ENCODE results near the gene CLTB.
"Not testable (repeated sequence)": the region's sequence is repeated elsewhere in the genome, so short reads cannot be mapped to it uniquely, and the experiment has no call there.

Gene CLTB

GRCh38 chr5:176426876-176427275 is 10.5 kb upstream of the CLTB start:
- no peak for DNase-seq

GRCh38 chr5:176425791-176426190 is 9.5 kb upstream of the CLTB start:
- DNase-seq = no peak

- no peak for DNase-seq
Measured at GRCh38 chr5:176425138-176425537, 8.8 kb upstream of the CLTB start.

- no peak for DNase-seq
Measured at GRCh38 chr5:176424181-176424580, 7.8 kb upstream of the CLTB start.

GRCh38 chr5:176420972-176421544 is 4.7 kb upstream of the CLTB start:
- DNase-seq = no peak

- no peak for DNase-seq
Measured at GRCh38 chr5:176420086-176420485, 3.7 kb upstream of the CLTB start.

GRCh38 chr5:176418251-176418650 is 1.9 kb upstream of the CLTB start:
- DNase-seq = no peak

- DNase-seq = no peak
Measured at GRCh38 chr5:176416965-176417364, 626 bp upstream of the CLTB start.

GRCh38 chr5:176415240-176415951 is 943 bp downstream of the CLTB start:
- no peak for DNase-seq

- no peak for DNase-seq
Measured at GRCh38 chr5:176414704-176415103, 1.6 kb downstream of the CLTB start.

- DNase-seq = no peak
Measured at GRCh38 chr5:176413709-176414191, 2.6 kb downstream of the CLTB start.

GRCh38 chr5:176413255-176413565 is 3.1 kb downstream of the CLTB start:
- DNase-seq = no peak

GRCh38 chr5:176412517-176413254 is 3.7 kb downstream of the CLTB start:
- no peak for DNase-seq

GRCh38 chr5:176410486-176411180 is 5.7 kb downstream of the CLTB start:
- no peak for DNase-seq

GRCh38 chr5:176409765-176410164 is 6.6 kb downstream of the CLTB start:
- DNase-seq = no peak

- DNase-seq = no peak
Measured at GRCh38 chr5:176408590-176408989, 7.7 kb downstream of the CLTB start.

GRCh38 chr5:176408252-176408573 is 8.1 kb downstream of the CLTB start:
- DNase-seq = not testable (repeated sequence)

GRCh38 chr5:176407456-176408251 is 8.7 kb downstream of the CLTB start:
- no peak for DNase-seq

GRCh38 chr5:176406436-176407052 is 9.8 kb downstream of the CLTB start:
- DNase-seq = no peak

- DNase-seq = no peak
Measured at GRCh38 chr5:176405656-176406435, 10.5 kb downstream of the CLTB start.
